ENCODE data around the gene DDAH1. TPM values are rescaled to one million over a fixed set of nuclear protein-coding genes. Genes with fewer than 3 reads are reported as not detected.

Gene DDAH1
- total RNA-seq, 1 experiment from 2014 or later = 7.9 TPM

DNA sequence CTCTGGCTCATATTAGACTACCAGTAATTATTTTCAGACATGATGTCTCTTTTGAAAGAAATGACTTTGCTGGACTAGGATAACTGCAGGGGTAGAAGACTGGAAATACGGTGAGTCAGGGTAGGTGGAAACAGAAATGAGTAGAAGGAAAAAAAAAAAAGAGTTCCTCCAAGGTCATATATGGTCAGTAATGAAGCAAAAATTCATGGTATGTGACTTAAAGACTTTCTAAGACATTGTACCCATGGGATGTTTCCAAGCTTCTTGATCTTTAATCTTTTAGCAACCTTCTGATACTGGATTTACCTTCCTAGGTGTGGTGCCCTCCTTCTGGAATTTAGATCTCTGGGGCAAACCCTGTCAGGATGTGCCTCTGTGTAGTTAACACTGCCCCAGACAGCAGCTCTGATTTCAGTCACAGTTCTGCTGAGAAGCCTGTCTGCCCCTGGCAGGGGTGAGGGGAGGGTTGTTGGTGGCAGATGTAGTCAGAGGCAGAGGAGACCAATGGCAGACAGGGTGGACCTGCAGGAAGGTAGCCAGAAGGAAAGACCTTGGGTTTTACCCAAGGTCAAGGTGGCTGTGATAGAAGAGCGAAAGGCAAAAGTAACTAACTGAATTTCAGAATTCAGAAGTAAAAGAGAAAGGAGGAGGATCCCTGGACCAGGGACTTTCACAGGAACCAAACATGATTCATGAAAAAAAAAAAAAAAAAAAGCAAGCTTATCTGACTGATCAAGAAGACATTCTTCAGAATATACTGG lies 144.4 kb downstream of the DDAH1 start:
- Mint-ChIP-seq H3K36me3 (ENCODE audit: insufficient read depth, unreplicated experiment) (no peaks in the 10 kb centered on the region), H3K4me1 (ENCODE audit: insufficient read depth, unreplicated experiment) (peaks cover 15% of the 10 kb centered on the region)
- no peak for DNase-seq (ENCODE audit: unreplicated experiment)

DNA sequence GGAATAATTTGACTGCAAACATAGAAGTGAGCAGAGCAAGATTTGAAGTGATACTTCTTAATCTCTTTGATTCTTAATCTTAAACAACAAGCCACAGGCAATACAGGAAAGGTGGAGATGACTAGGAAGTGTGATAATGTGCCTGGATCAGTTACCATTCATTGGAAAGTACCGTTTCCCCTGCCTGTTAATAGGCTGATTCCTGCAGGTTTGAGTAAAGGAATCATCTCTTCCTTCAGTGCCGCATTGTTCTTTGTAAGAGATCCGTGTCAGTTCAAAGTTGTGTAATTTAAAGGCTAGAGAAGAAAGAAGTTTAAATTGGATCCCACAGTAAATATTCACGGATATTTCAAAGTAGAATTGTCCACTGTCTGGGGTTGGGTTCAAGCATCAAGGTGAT lies 145.0 kb downstream of the DDAH1 start:
- no peaks in the 10 kb centered on the region for H3K9me3 Mint-ChIP-seq (ENCODE audit: unreplicated experiment)
- intact Hi-C loops (cut with micrococcal nuclease) = loop anchor here (10.0 kb wide), 1 partner anchor 145 kb away; the partner anchor contains the start of gene DDAH1
- peak overlapping the region; percentile 26 for H3K27ac Mint-ChIP-seq (ENCODE audit: low read depth, unreplicated experiment)
- peaks cover 18% of the 10 kb centered on the region for H3K4me1 Mint-ChIP-seq (ENCODE audit: insufficient read depth, unreplicated experiment)
- H3K36me3 Mint-ChIP-seq (ENCODE audit: insufficient read depth, unreplicated experiment) = no peaks in the 10 kb centered on the region
- no peak overlapping the region for H3K4me3 Mint-ChIP-seq (ENCODE audit: unreplicated experiment)
- POLR2A ChIA-PET = interaction anchor here (0.7 to 1.2 kb wide), 4 partner anchors 22 to 1548 kb away, joined by 3 to 5 read pairs (median 3); partner anchors contain the start of gene BCL10
- DNase-seq (ENCODE audit: unreplicated experiment) = no peak
- no TSS peak for BruUV-seq (replicated peaks)
- CTCF ChIA-PET = interaction anchor here (0.6 to 1.0 kb wide), 4 partner anchors 9 to 1116 kb away, joined by 3 to 6 read pairs (median 4); no protein-coding TSS in a partner anchor
- TF ChIP-seq, protein P1, sequence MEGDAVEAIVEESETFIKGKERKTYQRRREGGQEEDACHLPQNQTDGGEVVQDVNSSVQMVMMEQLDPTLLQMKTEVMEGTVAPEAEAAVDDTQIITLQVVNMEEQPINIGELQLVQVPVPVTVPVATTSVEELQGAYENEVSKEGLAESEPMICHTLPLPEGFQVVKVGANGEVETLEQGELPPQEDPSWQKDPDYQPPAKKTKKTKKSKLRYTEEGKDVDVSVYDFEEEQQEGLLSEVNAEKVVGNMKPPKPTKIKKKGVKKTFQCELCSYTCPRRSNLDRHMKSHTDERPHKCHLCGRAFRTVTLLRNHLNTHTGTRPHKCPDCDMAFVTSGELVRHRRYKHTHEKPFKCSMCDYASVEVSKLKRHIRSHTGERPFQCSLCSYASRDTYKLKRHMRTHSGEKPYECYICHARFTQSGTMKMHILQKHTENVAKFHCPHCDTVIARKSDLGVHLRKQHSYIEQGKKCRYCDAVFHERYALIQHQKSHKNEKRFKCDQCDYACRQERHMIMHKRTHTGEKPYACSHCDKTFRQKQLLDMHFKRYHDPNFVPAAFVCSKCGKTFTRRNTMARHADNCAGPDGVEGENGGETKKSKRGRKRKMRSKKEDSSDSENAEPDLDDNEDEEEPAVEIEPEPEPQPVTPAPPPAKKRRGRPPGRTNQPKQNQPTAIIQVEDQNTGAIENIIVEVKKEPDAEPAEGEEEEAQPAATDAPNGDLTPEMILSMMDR (IDR thresholded peaks at IDR 0.05; ENCODE audit: unreplicated experiment) = no peak
- no peaks in the 10 kb centered on the region for H3K27me3 Mint-ChIP-seq (ENCODE audit: insufficient read depth, unreplicated experiment)

More for the DNA sequence above, 144.4 kb downstream of the DDAH1 start:
- ChIA-PET POLR2A (interaction anchor here (0.5 to 1.2 kb wide), 7 partner anchors 9 to 1548 kb away, joined by 3 to 5 read pairs (median 3); partner anchors contain the start of genes BCL10 and SPATA1), CTCF (interaction anchor here (0.6 to 1.2 kb wide), 7 partner anchors 9 to 1116 kb away, joined by 3 to 6 read pairs (median 4); no protein-coding TSS in a partner anchor)
- TF ChIP-seq, protein P1 (IDR thresholded peaks at IDR 0.05; ENCODE audit: unreplicated experiment) = no peak
- Mint-ChIP-seq H3K27ac (ENCODE audit: low read depth, unreplicated experiment) (peak overlapping the region; percentile 26), H3K9me3 (ENCODE audit: unreplicated experiment) (no peaks in the 10 kb centered on the region), H3K4me3 (ENCODE audit: unreplicated experiment) (no peak overlapping the region), H3K27me3 (ENCODE audit: insufficient read depth, unreplicated experiment) (no peaks in the 10 kb centered on the region)
- BruUV-seq (replicated peaks) = no TSS peak
- intact Hi-C loops (cut with micrococcal nuclease) = loop anchor here (10.0 kb wide), 1 partner anchor 144 kb away; the partner anchor contains the start of gene DDAH1

DNA sequence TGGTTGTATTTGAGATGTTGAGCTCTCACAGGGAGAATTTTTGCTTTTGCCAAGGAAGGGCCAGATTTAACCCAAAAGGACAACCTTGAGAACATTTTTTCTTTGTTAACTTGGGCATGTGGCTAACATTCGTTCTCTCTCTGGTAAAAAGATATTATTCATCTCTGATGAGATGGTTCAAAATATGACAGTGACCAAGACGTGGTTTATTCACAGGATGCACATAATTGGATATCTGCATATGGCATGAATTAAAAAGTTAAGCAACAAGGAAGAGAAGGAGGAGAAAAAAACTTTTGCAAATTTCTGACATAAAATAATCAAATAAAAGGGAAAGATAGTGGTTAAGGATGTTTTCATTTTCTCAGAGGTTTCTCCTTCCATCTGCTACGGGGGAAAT lies 145.5 kb downstream of the DDAH1 start:
- CTCF ChIA-PET = no interaction called here
- Mint-ChIP-seq H3K36me3 (ENCODE audit: insufficient read depth, unreplicated experiment) (no peaks in the 10 kb centered on the region), H3K4me1 (ENCODE audit: insufficient read depth, unreplicated experiment) (peaks cover 22% of the 10 kb centered on the region)

DNA sequence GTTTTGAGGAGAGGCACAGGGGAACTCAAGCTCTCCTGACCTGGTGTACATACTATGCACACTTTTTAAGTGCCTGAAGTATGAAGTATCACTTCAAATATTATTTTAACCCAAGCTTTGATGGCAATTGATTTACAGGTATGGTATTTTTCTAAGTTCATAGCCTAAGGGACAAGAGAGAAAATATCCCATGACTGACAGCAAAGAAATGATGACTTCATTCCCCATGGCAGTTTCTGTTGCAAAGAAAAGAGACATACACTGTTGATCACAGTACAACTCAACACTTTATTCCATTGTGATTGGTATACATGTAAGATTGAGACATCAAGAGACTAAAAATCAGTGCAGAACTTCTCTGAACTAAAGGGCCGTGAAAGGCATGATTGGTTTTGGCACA lies 146.7 kb downstream of the DDAH1 start:
- no peaks in the 10 kb centered on the region for H3K9me3 Mint-ChIP-seq (ENCODE audit: unreplicated experiment)
- TF ChIP-seq, protein P1 (IDR thresholded peaks at IDR 0.05; ENCODE audit: unreplicated experiment) = no peak
- intact Hi-C loops (cut with micrococcal nuclease) = no loop called here
- DNase-seq (ENCODE audit: unreplicated experiment) = no peak
- ChIA-PET POLR2A (interaction anchor here (1.2 kb wide), 1 partner anchor 21 kb away, joined by 5 read pairs; no protein-coding TSS in a partner anchor), CTCF (interaction anchor here (0.5 to 1.4 kb wide), 3 partner anchors 11 to 262 kb away, joined by 3 to 5 read pairs (median 4); partner anchors contain the start of gene CCN1)
- no peaks in the 10 kb centered on the region for H3K27me3 Mint-ChIP-seq (ENCODE audit: insufficient read depth, unreplicated experiment)
- no peak overlapping the region for H3K27ac Mint-ChIP-seq (ENCODE audit: low read depth, unreplicated experiment)
- H3K4me1 Mint-ChIP-seq (ENCODE audit: insufficient read depth, unreplicated experiment) = peaks cover 34% of the 10 kb centered on the region
- H3K4me3 Mint-ChIP-seq (ENCODE audit: unreplicated experiment) = no peak overlapping the region
- no TSS peak for BruUV-seq (replicated peaks)
- no peaks in the 10 kb centered on the region for H3K36me3 Mint-ChIP-seq (ENCODE audit: insufficient read depth, unreplicated experiment)

More for the DNA sequence above, 145.5 kb downstream of the DDAH1 start:
- no peak overlapping the region for H3K27ac Mint-ChIP-seq (ENCODE audit: low read depth, unreplicated experiment)
- TF ChIP-seq, protein P1 (IDR thresholded peaks at IDR 0.05; ENCODE audit: unreplicated experiment) = no peak
- no TSS peak for BruUV-seq (replicated peaks)
- H3K9me3 Mint-ChIP-seq (ENCODE audit: unreplicated experiment) = no peaks in the 10 kb centered on the region
- H3K27me3 Mint-ChIP-seq (ENCODE audit: insufficient read depth, unreplicated experiment) = no peaks in the 10 kb centered on the region
- intact Hi-C loops (cut with micrococcal nuclease) = no loop called here
- H3K4me3 Mint-ChIP-seq (ENCODE audit: unreplicated experiment) = no peak overlapping the region
- DNase-seq (ENCODE audit: unreplicated experiment) = no peak
- POLR2A ChIA-PET = no interaction called here
